Stomach (tissue), 4 donors: Measurements from ENCODE around the gene ARL15.

ENCODE experiments used
- CTCF ChIP-seq, 7 experiments: fragments of 450-650 bp in 4 of 7; fragments of 200-600 bp in 3 of 7; sonication (generic) in 3 of 7; IDR thresholded peaks; one replicate each; pipeline ENCODE4 v1.5.1; 2016 to 2019; ENCODE audit warnings: antibody characterized with exemption in 7 of 7, control low read depth in 2 of 7, mild to moderate bottlenecking in 1 of 7
- POLR2A ChIP-seq, 4 donors: fragments of 450-650 bp; IDR thresholded peaks; one replicate each; pipeline ENCODE4 v1.6.1; 2016; ENCODE audit warnings: antibody characterized with exemption in 4 of 4, control low read depth in 2 of 4, mild to moderate bottlenecking in 1 of 4, moderate library complexity in 1 of 4

- TF ChIP-seq CTCF (IDR thresholded peaks at IDR 0.05) (no peak), POLR2A (IDR thresholded peaks at IDR 0.05) (no peak)
Observed at GRCh38 chr5:54206580-54207229, 103.7 kb downstream of the ARL15 start.
